ENCODE data around the gene ZBTB34.

- TF ChIP-seq, protein P1, sequence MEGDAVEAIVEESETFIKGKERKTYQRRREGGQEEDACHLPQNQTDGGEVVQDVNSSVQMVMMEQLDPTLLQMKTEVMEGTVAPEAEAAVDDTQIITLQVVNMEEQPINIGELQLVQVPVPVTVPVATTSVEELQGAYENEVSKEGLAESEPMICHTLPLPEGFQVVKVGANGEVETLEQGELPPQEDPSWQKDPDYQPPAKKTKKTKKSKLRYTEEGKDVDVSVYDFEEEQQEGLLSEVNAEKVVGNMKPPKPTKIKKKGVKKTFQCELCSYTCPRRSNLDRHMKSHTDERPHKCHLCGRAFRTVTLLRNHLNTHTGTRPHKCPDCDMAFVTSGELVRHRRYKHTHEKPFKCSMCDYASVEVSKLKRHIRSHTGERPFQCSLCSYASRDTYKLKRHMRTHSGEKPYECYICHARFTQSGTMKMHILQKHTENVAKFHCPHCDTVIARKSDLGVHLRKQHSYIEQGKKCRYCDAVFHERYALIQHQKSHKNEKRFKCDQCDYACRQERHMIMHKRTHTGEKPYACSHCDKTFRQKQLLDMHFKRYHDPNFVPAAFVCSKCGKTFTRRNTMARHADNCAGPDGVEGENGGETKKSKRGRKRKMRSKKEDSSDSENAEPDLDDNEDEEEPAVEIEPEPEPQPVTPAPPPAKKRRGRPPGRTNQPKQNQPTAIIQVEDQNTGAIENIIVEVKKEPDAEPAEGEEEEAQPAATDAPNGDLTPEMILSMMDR (IDR thresholded peaks at IDR 0.05), result no peak
- no peak for TF ChIP-seq EZH2phosphoT487 (IDR thresholded peaks at IDR 0.05)
Measured at GRCh38 chr9:126882746-126883145, 22.3 kb downstream of the ZBTB34 start.

Data from neural progenitor cell (in vitro differentiated cells).